HG02884 (cell line): ENCODE measurements around the gene CTNND2.

Source experiments
- ATAC-seq: cut with Tn5 transposase; IDR thresholded peaks from one replicate; pipeline ENCODE4 v1.9.1; 2021; ENCODE audit warnings: mild to moderate bottlenecking, moderate library complexity; ENCODE audit not compliant: unreplicated experiment

CTNND2 gene

GRCh38 chr5:11397549-11397948 lies 506.7 kb downstream of the CTNND2 start:
- no peak for ATAC-seq

- no peak for ATAC-seq
Observed at GRCh38 chr5:11396917-11397316, 507.3 kb downstream of the CTNND2 start.

GRCh38 chr5:11394933-11395332 lies 509.3 kb downstream of the CTNND2 start:
- no peak for ATAC-seq

- no peak for ATAC-seq
Observed at GRCh38 chr5:11390291-11390767, 513.9 kb downstream of the CTNND2 start.

- no peak for ATAC-seq
Observed at GRCh38 chr5:11387382-11387781, 516.9 kb downstream of the CTNND2 start.

GRCh38 chr5:11386398-11386797 lies 517.8 kb downstream of the CTNND2 start:
- ATAC-seq = no peak

- ATAC-seq = no peak
Observed at GRCh38 chr5:11385901-11386293, 518.3 kb downstream of the CTNND2 start.

GRCh38 chr5:11385251-11385900 lies 518.9 kb downstream of the CTNND2 start:
- no peak for ATAC-seq

- no peak for ATAC-seq
Observed at GRCh38 chr5:11384441-11385250, 519.6 kb downstream of the CTNND2 start.

- no peak for ATAC-seq
Observed at GRCh38 chr5:11383506-11384095, 520.6 kb downstream of the CTNND2 start.

- no peak for ATAC-seq
Observed at GRCh38 chr5:11378461-11378860, 525.8 kb downstream of the CTNND2 start.

GRCh38 chr5:11377896-11378295 lies 526.4 kb downstream of the CTNND2 start:
- no peak for ATAC-seq

- no peak for ATAC-seq
Observed at GRCh38 chr5:11372191-11372590, 532.1 kb downstream of the CTNND2 start.

GRCh38 chr5:11371021-11371420 lies 533.2 kb downstream of the CTNND2 start:
- no peak for ATAC-seq

- no peak for ATAC-seq
Observed at GRCh38 chr5:11364531-11364930, 539.7 kb downstream of the CTNND2 start.

GRCh38 chr5:11363631-11364178 lies 540.5 kb downstream of the CTNND2 start:
- no peak for ATAC-seq

GRCh38 chr5:11361768-11362167 lies 542.5 kb downstream of the CTNND2 start:
- no peak for ATAC-seq

- no peak for ATAC-seq
Observed at GRCh38 chr5:11357928-11358327, 546.3 kb downstream of the CTNND2 start.

- no peak for ATAC-seq
Observed at GRCh38 chr5:11355491-11355890, 548.8 kb downstream of the CTNND2 start.

GRCh38 chr5:11346336-11346735 lies 557.9 kb downstream of the CTNND2 start:
- ATAC-seq = no peak

GRCh38 chr5:11335881-11336760 lies 568.1 kb downstream of the CTNND2 start:
- ATAC-seq = no peak
